Astrocyte (in vitro differentiated cells and primary cell): ENCODE measurements around the gene CRBN.

Experiments used
- EZH2 ChIP-seq: IDR thresholded peaks from 2 replicates; pipeline ENCODE4 v1.6.1; 2012; ENCODE audit warnings: mild to moderate bottlenecking, low read length, inconsistent platforms; ENCODE audit not compliant: insufficient read depth
- TF ChIP-seq, protein P1 (sequence below): IDR thresholded peaks from 2 replicates; pipeline ENCODE4 v1.5.1; 2011; ENCODE audit warnings: low read depth, mild to moderate bottlenecking, inconsistent platforms, low read length, moderate library complexity; ENCODE audit not compliant: insufficient read depth

DNA sequence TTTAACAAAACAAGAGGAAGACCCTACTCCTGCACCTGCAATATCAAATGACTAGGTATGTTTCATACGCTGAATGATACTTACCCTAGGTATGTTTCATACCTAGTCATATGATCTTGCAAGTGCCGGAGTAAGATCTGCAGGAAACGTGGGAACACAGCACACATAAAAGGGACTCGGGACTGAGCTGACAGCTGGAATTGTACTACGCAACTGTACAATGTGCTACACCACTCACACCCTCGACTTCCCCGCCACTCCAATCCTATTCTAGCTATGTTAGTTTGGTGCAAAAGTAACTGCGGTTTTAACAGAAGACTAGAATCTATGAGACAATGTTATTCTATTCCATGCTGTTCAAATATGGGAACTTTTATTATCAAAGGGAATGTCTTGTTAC, 22.0 kb downstream of the CRBN start:
- TF ChIP-seq, protein P1, sequence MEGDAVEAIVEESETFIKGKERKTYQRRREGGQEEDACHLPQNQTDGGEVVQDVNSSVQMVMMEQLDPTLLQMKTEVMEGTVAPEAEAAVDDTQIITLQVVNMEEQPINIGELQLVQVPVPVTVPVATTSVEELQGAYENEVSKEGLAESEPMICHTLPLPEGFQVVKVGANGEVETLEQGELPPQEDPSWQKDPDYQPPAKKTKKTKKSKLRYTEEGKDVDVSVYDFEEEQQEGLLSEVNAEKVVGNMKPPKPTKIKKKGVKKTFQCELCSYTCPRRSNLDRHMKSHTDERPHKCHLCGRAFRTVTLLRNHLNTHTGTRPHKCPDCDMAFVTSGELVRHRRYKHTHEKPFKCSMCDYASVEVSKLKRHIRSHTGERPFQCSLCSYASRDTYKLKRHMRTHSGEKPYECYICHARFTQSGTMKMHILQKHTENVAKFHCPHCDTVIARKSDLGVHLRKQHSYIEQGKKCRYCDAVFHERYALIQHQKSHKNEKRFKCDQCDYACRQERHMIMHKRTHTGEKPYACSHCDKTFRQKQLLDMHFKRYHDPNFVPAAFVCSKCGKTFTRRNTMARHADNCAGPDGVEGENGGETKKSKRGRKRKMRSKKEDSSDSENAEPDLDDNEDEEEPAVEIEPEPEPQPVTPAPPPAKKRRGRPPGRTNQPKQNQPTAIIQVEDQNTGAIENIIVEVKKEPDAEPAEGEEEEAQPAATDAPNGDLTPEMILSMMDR: no peak
- no peak for TF ChIP-seq EZH2
